ENCODE measurements around the gene KRT6A.
"Not testable (repeated sequence)": the region's sequence is repeated elsewhere in the genome, so short reads cannot be mapped to it uniquely, and the experiment has no call there.

The KRT6A gene

GRCh38 chr12:52502877-52503276 lies 9.8 kb upstream of the KRT6A start:
- no peak for DNase-seq (ENCODE audit: low read depth)

GRCh38 chr12:52501490-52501889 lies 8.4 kb upstream of the KRT6A start:
- no peak for DNase-seq (ENCODE audit: low read depth)

- DNase-seq (ENCODE audit: low read depth): not testable (repeated sequence)
Measured at GRCh38 chr12:52500574-52500973, 7.5 kb upstream of the KRT6A start.

GRCh38 chr12:52499806-52500560 lies 6.9 kb upstream of the KRT6A start:
- DNase-seq (ENCODE audit: low read depth): no peak

GRCh38 chr12:52498946-52499345 lies 5.9 kb upstream of the KRT6A start:
- DNase-seq (ENCODE audit: low read depth): no peak

- no peak for DNase-seq (ENCODE audit: low read depth)
Measured at GRCh38 chr12:52497975-52498374, 4.9 kb upstream of the KRT6A start.

GRCh38 chr12:52496590-52497071 lies 3.6 kb upstream of the KRT6A start:
- DNase-seq (ENCODE audit: low read depth): no peak

- DNase-seq (ENCODE audit: low read depth): no peak
Measured at GRCh38 chr12:52496054-52496453, 3.0 kb upstream of the KRT6A start.

- DNase-seq (ENCODE audit: low read depth): no peak
Measured at GRCh38 chr12:52495389-52495788, 2.3 kb upstream of the KRT6A start.

- no peak for DNase-seq (ENCODE audit: low read depth)
Measured at GRCh38 chr12:52494518-52494917, 1.5 kb upstream of the KRT6A start.

- no peak for DNase-seq (ENCODE audit: low read depth)
Measured at GRCh38 chr12:52494100-52494499, 1.0 kb upstream of the KRT6A start.

- DNase-seq (ENCODE audit: low read depth): not testable (repeated sequence)
Measured at GRCh38 chr12:52492405-52492804, 652 bp downstream of the KRT6A start.

GRCh38 chr12:52491495-52491894 lies 1.6 kb downstream of the KRT6A start:
- DNase-seq (ENCODE audit: low read depth): not testable (repeated sequence)

- DNase-seq (ENCODE audit: low read depth): no peak
Measured at GRCh38 chr12:52488736-52489135, 4.3 kb downstream of the KRT6A start.

GRCh38 chr12:52487744-52488443 lies 5.2 kb downstream of the KRT6A start:
- not testable (repeated sequence) for DNase-seq (ENCODE audit: low read depth)

- DNase-seq (ENCODE audit: low read depth): no peak
Measured at GRCh38 chr12:52487211-52487610, 5.8 kb downstream of the KRT6A start.

- DNase-seq (ENCODE audit: low read depth): no peak
Measured at GRCh38 chr12:52486166-52487105, 6.6 kb downstream of the KRT6A start.

GRCh38 chr12:52480073-52480472 lies 13.0 kb downstream of the KRT6A start:
- DNase-seq (ENCODE audit: low read depth): no peak

GRCh38 chr12:52477651-52478050 lies 15.4 kb downstream of the KRT6A start:
- DNase-seq (ENCODE audit: low read depth): no peak

GRCh38 chr12:52474212-52474611 lies 18.8 kb downstream of the KRT6A start:
- DNase-seq (ENCODE audit: low read depth): no peak

GRCh38 chr12:52473768-52474167 lies 19.3 kb downstream of the KRT6A start, which contains the start of gene KRT6C:
TSS of gene KRT6C (minus strand) at chr12:52473805. CDS start at chr12:52473737, 68 bp downstream.
- DNase-seq (ENCODE audit: low read depth): no peak

- DNase-seq (ENCODE audit: low read depth): no peak
Measured at GRCh38 chr12:52469853-52470252, 23.2 kb downstream of the KRT6A start.

All from HS-27A (cell line).